ENCODE measurements around the gene APOE. TPM values are rescaled to one million over a fixed set of nuclear protein-coding genes. Genes with fewer than 3 reads are reported as not detected.
"Not testable (repeated sequence)": the region's sequence is repeated elsewhere in the genome, so short reads cannot be mapped to it uniquely, and the experiment has no call there.

APOE gene
- total RNA-seq, 4 donors from 2014 or later, result 7.8 to 44.4 (median 31.7) TPM

DNA sequence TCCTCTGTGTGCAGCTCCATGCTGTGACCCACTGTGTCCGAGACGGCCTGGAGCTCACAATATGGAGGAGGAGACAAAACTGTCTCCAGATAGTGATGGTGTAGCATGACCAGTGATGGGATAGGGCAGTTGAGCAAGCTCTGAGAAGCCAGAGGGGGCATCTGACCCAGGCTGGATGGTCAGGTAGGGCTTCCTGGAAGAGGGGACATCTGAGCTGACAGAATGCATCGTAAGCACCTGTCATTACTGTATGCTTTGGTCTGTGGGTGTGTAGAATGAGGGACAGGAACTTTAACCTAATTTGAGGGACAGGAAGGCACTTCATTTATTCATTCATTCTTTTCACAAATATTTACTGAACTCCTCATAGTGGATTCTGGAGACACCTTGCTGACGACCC, 21.0 kb upstream of the APOE start:
- no peak for ATAC-seq
- H3K9me3 ChIP-seq, result no peaks in the 10 kb centered on the region
- H3K4me3 ChIP-seq, result no peak overlapping the region
- no peaks in the 10 kb centered on the region for H3K27me3 ChIP-seq
- H3K36me3 ChIP-seq, result peaks cover 0 to 69% of the 10 kb centered on the region in 2 donors
- WGBS, 2 donors (ENCODE audit: low coverage in 1 of 2), result 78 to 100% methylated on average over 2 of the region's 4 CpGs
- TF ChIP-seq, protein P1, sequence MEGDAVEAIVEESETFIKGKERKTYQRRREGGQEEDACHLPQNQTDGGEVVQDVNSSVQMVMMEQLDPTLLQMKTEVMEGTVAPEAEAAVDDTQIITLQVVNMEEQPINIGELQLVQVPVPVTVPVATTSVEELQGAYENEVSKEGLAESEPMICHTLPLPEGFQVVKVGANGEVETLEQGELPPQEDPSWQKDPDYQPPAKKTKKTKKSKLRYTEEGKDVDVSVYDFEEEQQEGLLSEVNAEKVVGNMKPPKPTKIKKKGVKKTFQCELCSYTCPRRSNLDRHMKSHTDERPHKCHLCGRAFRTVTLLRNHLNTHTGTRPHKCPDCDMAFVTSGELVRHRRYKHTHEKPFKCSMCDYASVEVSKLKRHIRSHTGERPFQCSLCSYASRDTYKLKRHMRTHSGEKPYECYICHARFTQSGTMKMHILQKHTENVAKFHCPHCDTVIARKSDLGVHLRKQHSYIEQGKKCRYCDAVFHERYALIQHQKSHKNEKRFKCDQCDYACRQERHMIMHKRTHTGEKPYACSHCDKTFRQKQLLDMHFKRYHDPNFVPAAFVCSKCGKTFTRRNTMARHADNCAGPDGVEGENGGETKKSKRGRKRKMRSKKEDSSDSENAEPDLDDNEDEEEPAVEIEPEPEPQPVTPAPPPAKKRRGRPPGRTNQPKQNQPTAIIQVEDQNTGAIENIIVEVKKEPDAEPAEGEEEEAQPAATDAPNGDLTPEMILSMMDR (IDR thresholded peaks at IDR 0.05), result no peak
- TF ChIP-seq POLR2AphosphoS5 (IDR thresholded peaks at IDR 0.05) (no peak), POLR2A (IDR thresholded peaks at IDR 0.05) (no peak), EP300 (IDR thresholded peaks at IDR 0.05) (no peak)
- H3K27ac ChIP-seq, result no peak overlapping the region
- peaks cover 0 to 5% (median 2%) of the 10 kb centered on the region in 3 donors for H3K4me1 ChIP-seq

DNA sequence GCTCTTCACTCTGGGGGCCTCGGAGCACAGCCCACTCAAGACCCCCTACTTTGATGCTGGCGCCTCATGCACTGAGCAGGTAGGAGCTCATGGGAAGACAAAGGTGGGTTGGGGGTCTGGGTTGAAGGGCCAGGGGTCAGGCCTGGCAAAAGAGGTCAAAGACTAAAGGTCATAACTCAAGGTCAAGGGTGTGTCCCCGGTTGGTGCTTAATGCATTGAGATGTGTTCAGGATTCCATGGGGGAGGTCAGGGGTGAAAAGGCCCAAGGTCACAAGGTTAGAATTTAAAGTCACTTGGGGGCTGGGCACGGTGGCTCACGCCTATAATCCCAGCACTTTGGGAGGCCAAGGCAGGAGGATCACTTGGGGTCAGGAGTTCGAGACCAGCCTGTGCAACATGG, 19.5 kb upstream of the APOE start:
- WGBS, 2 donors (ENCODE audit: low coverage in 1 of 2), result 75 to 100% methylated on average over 1 to 2 of the region's 6 CpGs

DNA sequence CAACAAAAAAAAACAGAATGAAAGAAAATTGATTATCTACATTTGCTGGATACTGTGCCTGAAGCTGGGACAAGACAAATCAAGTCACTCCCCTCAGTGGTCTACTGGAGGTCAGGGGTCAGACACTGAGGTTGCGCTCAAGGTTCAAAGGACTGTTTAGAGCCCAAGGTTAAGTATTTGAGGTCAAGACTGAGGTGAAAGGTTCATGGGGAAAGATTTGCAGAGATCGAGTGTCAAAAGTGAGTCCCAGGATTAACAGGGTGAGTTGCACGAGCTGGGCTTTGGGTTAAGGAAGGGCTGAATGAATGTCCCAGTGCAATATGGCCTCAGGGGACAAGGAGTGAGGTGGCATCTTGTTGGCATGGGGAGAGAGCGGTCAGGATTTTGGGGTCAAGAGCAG, 17.9 kb upstream of the APOE start:
- peaks cover 0 to 65% of the 10 kb centered on the region in 2 donors for H3K36me3 ChIP-seq
- no peak for ATAC-seq

More for the DNA sequence above, 19.5 kb upstream of the APOE start:
- Histone ChIP-seq H3K4me1 (peaks cover 0 to 12% (median 8%) of the 10 kb centered on the region in 3 donors), H3K27me3 (no peaks in the 10 kb centered on the region), H3K9me3 (no peaks in the 10 kb centered on the region), H3K36me3 (peaks cover 0 to 65% of the 10 kb centered on the region in 2 donors), H3K27ac (no peak overlapping the region), H3K4me3 (no peak overlapping the region)
- TF ChIP-seq, protein P1 (IDR thresholded peaks at IDR 0.05), result no peak
- no peak for TF ChIP-seq POLR2A (IDR thresholded peaks at IDR 0.05)
- TF ChIP-seq POLR2AphosphoS5 (IDR thresholded peaks at IDR 0.05), result no peak
- TF ChIP-seq EP300 (IDR thresholded peaks at IDR 0.05), result no peak
- ATAC-seq, result no peak

DNA sequence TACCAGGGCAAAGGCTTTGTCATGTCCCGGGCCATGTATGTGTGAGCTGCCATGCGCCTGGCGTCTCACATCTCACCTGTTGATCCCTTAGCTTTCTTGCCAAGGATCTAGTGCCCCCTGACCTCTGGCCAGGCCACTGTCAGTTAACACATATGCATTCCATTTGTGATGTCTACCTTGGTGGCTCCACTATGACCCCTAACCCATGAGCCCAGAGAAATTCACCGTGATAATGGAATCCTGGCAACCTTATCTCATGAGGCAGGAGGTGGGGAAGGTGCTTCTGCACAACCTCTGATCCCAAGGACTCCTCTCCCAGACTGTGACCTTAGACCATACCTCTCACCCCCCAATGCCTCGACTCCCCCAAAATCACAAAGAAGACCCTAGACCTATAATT, 17.3 kb upstream of the APOE start:
- H3K27ac ChIP-seq, H3K9me3 ChIP-seq, ATAC-seq, H3K4me3 ChIP-seq, H3K27me3 ChIP-seq: not testable (repeated sequence)
- peaks cover 0 to 32% (median 20%) of the 10 kb centered on the region in 3 donors for H3K4me1 ChIP-seq
- 87% methylated on average over 3 of the region's 5 CpGs; no CpG with 5 or more reads in 1 of the 2 donors for WGBS, 2 donors (ENCODE audit: low coverage in 1 of 2)
- peaks cover 0 to 65% of the 10 kb centered on the region in 2 donors for H3K36me3 ChIP-seq

More for the DNA sequence above, 17.9 kb upstream of the APOE start:
- 73 to 80% methylated on average over 2 to 4 of the region's 4 CpGs for WGBS, 2 donors (ENCODE audit: low coverage in 1 of 2)
- H3K4me1 ChIP-seq, result peaks cover 0 to 26% (median 19%) of the 10 kb centered on the region in 3 donors
- no peak for TF ChIP-seq POLR2AphosphoS5 (IDR thresholded peaks at IDR 0.05)
- TF ChIP-seq EP300 (IDR thresholded peaks at IDR 0.05), result no peak
- TF ChIP-seq, protein P1 (IDR thresholded peaks at IDR 0.05), result no peak
- TF ChIP-seq POLR2A (IDR thresholded peaks at IDR 0.05), result no peak
- H3K9me3 ChIP-seq, result no peaks in the 10 kb centered on the region
- H3K27ac ChIP-seq, result no peak overlapping the region
- H3K4me3 ChIP-seq, result no peak overlapping the region
- no peaks in the 10 kb centered on the region for H3K27me3 ChIP-seq

DNA sequence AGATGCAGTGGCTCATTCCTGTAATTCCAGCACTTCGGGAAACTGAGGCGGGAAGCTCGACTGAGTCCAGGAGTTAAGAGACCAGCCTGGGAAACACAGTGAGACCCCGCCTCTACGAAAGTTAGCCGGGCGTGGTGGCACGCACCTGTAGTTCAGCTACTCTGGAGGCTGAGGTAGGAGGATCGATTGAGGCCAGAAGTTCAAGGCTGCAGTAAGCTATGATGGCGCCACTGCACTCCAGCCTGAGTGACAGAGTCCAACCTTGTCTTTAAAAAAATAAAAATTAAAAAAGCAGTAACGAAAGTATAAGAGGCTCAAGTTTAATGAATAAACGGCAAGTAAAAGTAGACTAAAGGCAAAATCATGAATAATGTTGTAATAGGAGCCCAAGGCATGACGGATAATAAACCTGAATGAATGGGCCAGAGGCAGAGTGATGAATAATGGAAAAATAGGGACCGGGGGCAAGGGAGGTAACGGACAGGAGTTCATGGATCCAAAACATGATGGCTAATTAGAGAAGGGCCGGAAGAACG, 15.7 kb upstream of the APOE start:
- Histone ChIP-seq H3K36me3 (peaks cover 0 to 65% of the 10 kb centered on the region in 2 donors), H3K9me3 (no peaks in the 10 kb centered on the region), H3K4me1 (peaks cover 0 to 32% (median 20%) of the 10 kb centered on the region in 3 donors), H3K27ac (peak overlapping the region in 3 of 4 donors; percentile 93 to 99 (median 95)), H3K4me3 (peak overlapping the region; percentile 45 to 98), H3K27me3 (no peaks in the 10 kb centered on the region)
- 48 to 50% methylated on average over 14 of the region's 17 CpGs for WGBS, 2 donors (ENCODE audit: low coverage in 1 of 2)
- TF ChIP-seq POLR2A (IDR thresholded peaks at IDR 0.05), result no peak
- TF ChIP-seq POLR2AphosphoS5 (IDR thresholded peaks at IDR 0.05), result no peak
- TF ChIP-seq, protein P1 (IDR thresholded peaks at IDR 0.05), result no peak
- TF ChIP-seq EP300 (IDR thresholded peaks at IDR 0.05), result no peak
- no peak for ATAC-seq

All from gastroesophageal sphincter (tissue), 4 donors.